Activated effector memory CD4-positive, alpha-beta T cell treated with Interleukin-2 at 50 U/mL for 16 hours (primary cell): ENCODE data around the gene TM9SF4.

Source experiments
- DNase-seq: peaks from one replicate; pipeline ENCODE4 v3.0.0-alpha.2; 2020

The TM9SF4 gene

GRCh38 chr20:32109392-32110172 lies at the start of gene TM9SF4:
TSS of gene TM9SF4 (plus strand) at chr20:32109714. CDS start at chr20:32109741, 27 bp downstream.
- DNase-seq = peak; percentile 82

GRCh38 chr20:32062776-32063170 lies 46.7 kb upstream of the TM9SF4 start:
- DNase-seq = no peak

- DNase-seq = no peak
Observed at GRCh38 chr20:32063695-32064094, 45.8 kb upstream of the TM9SF4 start.

GRCh38 chr20:32064667-32065066 lies 44.8 kb upstream of the TM9SF4 start:
- DNase-seq = no peak

- DNase-seq = no peak
Observed at GRCh38 chr20:32067234-32067821, 42.2 kb upstream of the TM9SF4 start.

- no peak for DNase-seq
Observed at GRCh38 chr20:32068174-32068573, 41.3 kb upstream of the TM9SF4 start.

GRCh38 chr20:32069711-32070110 lies 39.8 kb upstream of the TM9SF4 start:
- DNase-seq = no peak

GRCh38 chr20:32070282-32070681 lies 39.2 kb upstream of the TM9SF4 start:
- no peak for DNase-seq

- DNase-seq = no peak
Observed at GRCh38 chr20:32070690-32071213, 38.8 kb upstream of the TM9SF4 start.

- DNase-seq = no peak
Observed at GRCh38 chr20:32071395-32072167, 37.9 kb upstream of the TM9SF4 start.

- DNase-seq = no peak
Observed at GRCh38 chr20:32072168-32072750, 37.3 kb upstream of the TM9SF4 start.

GRCh38 chr20:32075534-32075933 lies 34.0 kb upstream of the TM9SF4 start:
- DNase-seq = no peak

- DNase-seq = no peak
Observed at GRCh38 chr20:32077190-32077589, 32.3 kb upstream of the TM9SF4 start.

GRCh38 chr20:32078322-32078721 lies 31.2 kb upstream of the TM9SF4 start:
- DNase-seq = no peak

- DNase-seq = no peak
Observed at GRCh38 chr20:32078791-32079190, 30.7 kb upstream of the TM9SF4 start.

GRCh38 chr20:32079655-32080109 lies 29.8 kb upstream of the TM9SF4 start:
- DNase-seq = no peak

- DNase-seq = no peak
Observed at GRCh38 chr20:32080783-32081182, 28.7 kb upstream of the TM9SF4 start.

- DNase-seq = no peak
Observed at GRCh38 chr20:32083469-32083868, 26.0 kb upstream of the TM9SF4 start.

- DNase-seq = no peak
Observed at GRCh38 chr20:32087070-32087469, 22.4 kb upstream of the TM9SF4 start.

- DNase-seq = no peak
Observed at GRCh38 chr20:32088759-32089158, 20.8 kb upstream of the TM9SF4 start.

GRCh38 chr20:32089637-32090362 lies 19.7 kb upstream of the TM9SF4 start:
- DNase-seq = no peak

GRCh38 chr20:32091888-32092346 lies 17.6 kb upstream of the TM9SF4 start:
- DNase-seq = peak; percentile 55
